A549 (cell line): ENCODE results near the gene ST6GALNAC4.

Source experiments
- CTCF ChIP-seq: fragments of >200 bp; sonication (Bioruptor Twin); formaldehyde crosslinking; IDR thresholded peaks from 3 replicates; pipeline ENCODE4 v1.5.1; 2016
- POLR2A ChIP-seq: IDR thresholded peaks from 2 replicates; pipeline ENCODE4 v1.6.1; 2012; ENCODE audit warnings: mild to moderate bottlenecking, low read length

DNA sequence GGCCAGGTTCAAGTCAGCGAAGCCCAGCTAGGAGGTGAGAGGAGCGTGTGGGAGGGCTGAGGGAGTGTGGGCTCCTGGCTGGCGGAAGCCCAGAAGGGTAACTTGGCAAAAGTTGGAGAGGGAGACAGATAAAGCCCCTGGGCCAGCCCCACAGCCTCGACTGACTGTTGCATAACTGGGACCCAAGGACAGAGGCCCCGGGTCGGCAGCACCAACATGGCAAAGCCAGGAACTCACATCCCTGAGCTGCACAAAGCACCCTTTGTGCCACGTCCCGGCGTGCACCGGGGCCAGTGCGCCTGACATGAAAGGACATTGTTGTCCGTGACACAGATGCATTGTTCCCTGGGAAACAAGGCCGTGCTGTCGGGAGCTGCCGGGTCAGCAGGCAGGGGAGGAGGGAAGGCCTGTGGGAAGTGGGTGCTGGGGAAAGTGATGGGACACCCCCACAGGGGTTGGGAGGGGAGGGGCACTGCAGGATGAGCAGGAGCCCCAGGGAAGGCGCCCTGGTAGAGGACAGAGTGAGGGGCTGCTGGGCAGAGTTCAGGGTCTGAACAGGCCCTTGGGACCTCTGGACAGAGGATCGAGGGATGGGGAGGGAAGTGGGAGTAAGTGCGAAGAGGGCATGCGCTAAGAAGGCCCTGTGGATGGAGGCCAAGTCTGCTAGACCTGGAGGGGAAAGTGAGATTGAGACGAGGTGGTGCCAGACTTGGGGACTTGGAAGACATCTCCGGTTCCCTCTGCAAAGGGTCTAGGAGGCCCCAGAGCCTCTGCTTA is 33.9 kb upstream of the ST6GALNAC4 start:
- TF ChIP-seq CTCF = no peak
- no peak for TF ChIP-seq POLR2A
